ENCODE results near the gene CALCA. TPM values are rescaled to one million over a fixed set of nuclear protein-coding genes. Genes with fewer than 3 reads are reported as not detected.
"Not testable (repeated sequence)": the region's sequence is repeated elsewhere in the genome, so short reads cannot be mapped to it uniquely, and the experiment has no call there.

Gene CALCA
- total RNA-seq, 2 experiments from 2014 or later = not detected

GRCh38 chr11:15010865-15011264 is 38.7 kb upstream of the CALCA start:
- DNase-seq (no peak), ATAC-seq (ENCODE audit: poor library complexity) (no peak)
- Histone ChIP-seq H3K4me3 (ENCODE audit: low read length) (no peak overlapping the region), H3K27ac (ENCODE audit: low read depth in 1 of 2, low read length in 2 of 2) (no peak overlapping the region), H3K27me3 (ENCODE audit: control insufficient read depth in 1 of 2, insufficient read depth in 2 of 2, low read length in 2 of 2) (peaks cover 0 to 7% of the 10 kb centered on the region in 2 experiments), H3K36me3 (ENCODE audit: insufficient read depth, low read length) (no peaks in the 10 kb centered on the region), H3K4me1 (ENCODE audit: insufficient read depth, low read length) (no peaks in the 10 kb centered on the region), H3K9me3 (ENCODE audit: control insufficient read depth in 1 of 2, insufficient read depth in 1 of 2, low read length in 2 of 2) (no peaks in the 10 kb centered on the region)
- no peak for TF ChIP-seq CTCF (IDR thresholded peaks at IDR 0.05)
- ChIA-PET POLR2A (no interaction called here), CTCF (interaction anchor here (0.7 kb wide), 1 partner anchor 555 kb away, joined by 3 read pairs; no protein-coding TSS in a partner anchor)
- H3K4me3 Mint-ChIP-seq = no peak overlapping the region
- no peaks in the 10 kb centered on the region for H3K4me1 Mint-ChIP-seq (ENCODE audit: low read depth)
- no peaks in the 10 kb centered on the region for H3K36me3 Mint-ChIP-seq (ENCODE audit: low read depth)
- H3K9me3 Mint-ChIP-seq = peaks cover 9% of the 10 kb centered on the region
- peaks cover 66% of the 10 kb centered on the region for H3K27me3 Mint-ChIP-seq
- intact Hi-C loops (cut with DNase I, micrococcal nuclease) = no loop called here
- H3K27ac Mint-ChIP-seq = no peak overlapping the region

DNA sequence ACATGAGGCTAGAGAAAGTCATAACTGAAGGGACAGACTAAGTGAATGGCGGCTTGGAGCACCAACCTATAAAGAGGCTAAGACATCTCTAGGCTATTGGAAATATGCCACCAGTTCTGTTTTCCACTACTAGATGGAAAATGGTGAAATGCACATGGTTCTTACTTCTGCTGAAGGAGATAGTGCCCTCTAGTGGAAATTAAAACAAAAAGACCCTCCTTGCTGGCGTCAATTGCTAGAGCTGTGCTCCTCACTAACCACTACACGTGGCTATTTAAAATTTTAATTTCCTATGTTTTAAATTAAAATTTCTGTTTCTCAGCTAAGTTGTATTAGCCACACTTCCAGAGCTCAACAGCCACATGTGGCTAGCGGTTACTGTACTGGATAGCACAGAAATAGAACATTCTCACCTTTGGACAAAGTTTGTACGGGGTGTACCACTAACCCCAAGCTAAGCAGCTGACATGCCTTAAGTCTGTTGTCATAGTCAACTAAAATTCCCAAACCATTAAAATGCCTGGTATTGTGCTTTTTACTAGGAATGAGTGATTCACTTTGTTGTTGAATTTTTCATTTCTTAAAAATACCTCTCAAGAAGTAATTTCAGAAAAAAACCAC is 34.1 kb upstream of the CALCA start:
- TF ChIP-seq CTCF (IDR thresholded peaks at IDR 0.05) = peak; percentile 63
- no peaks in the 10 kb centered on the region for H3K36me3 ChIP-seq (ENCODE audit: insufficient read depth, low read length)
- no peaks in the 10 kb centered on the region for H3K9me3 ChIP-seq (ENCODE audit: control insufficient read depth in 1 of 2, insufficient read depth in 1 of 2, low read length in 2 of 2)
- DNase-seq (peak in 3 of 14 experiments; percentile 55 to 57 (median 57)), ATAC-seq (ENCODE audit: poor library complexity) (peak; percentile 54)
- ChIA-PET POLR2A (interaction anchor here (1.3 kb wide), 1 partner anchor 98 kb away, joined by 4 read pairs; no protein-coding TSS in a partner anchor), CTCF (interaction anchor here (0.8 to 1.6 kb wide), 7 partner anchors 25 to 362 kb away, joined by 3 to 13 read pairs (median 4); no protein-coding TSS in a partner anchor)
- no peaks in the 10 kb centered on the region for H3K4me1 Mint-ChIP-seq (ENCODE audit: low read depth)
- H3K27ac ChIP-seq (ENCODE audit: low read depth in 1 of 2, low read length in 2 of 2) = no peak overlapping the region
- no peaks in the 10 kb centered on the region for H3K4me1 ChIP-seq (ENCODE audit: insufficient read depth, low read length)
- H3K4me3 ChIP-seq (ENCODE audit: low read length) = no peak overlapping the region
- peaks cover 64% of the 10 kb centered on the region for H3K27me3 Mint-ChIP-seq
- H3K27me3 ChIP-seq (ENCODE audit: control insufficient read depth in 1 of 2, insufficient read depth in 2 of 2, low read length in 2 of 2) = peaks cover 0 to 19% of the 10 kb centered on the region in 2 experiments
- H3K36me3 Mint-ChIP-seq (ENCODE audit: low read depth) = no peaks in the 10 kb centered on the region
- intact Hi-C loops (cut with DNase I, micrococcal nuclease) = loop anchor here (1.0 to 10.0 kb wide), 4 partner anchors 98 to 1231 kb away; partner anchors contain the start of gene COPB1 (in 1 of the 2)
- H3K9me3 Mint-ChIP-seq = no peaks in the 10 kb centered on the region
- no peak overlapping the region for H3K27ac Mint-ChIP-seq
- H3K4me3 Mint-ChIP-seq = no peak overlapping the region

GRCh38 chr11:14988133-14988532 is 16.0 kb upstream of the CALCA start:
- peaks cover 64% of the 10 kb centered on the region for H3K27me3 Mint-ChIP-seq
- H3K36me3 Mint-ChIP-seq (ENCODE audit: low read depth); H3K27me3 ChIP-seq (ENCODE audit: control insufficient read depth in 1 of 2, insufficient read depth in 2 of 2, low read length in 2 of 2); DNase-seq; H3K4me1 ChIP-seq (ENCODE audit: insufficient read depth, low read length); ATAC-seq (ENCODE audit: poor library complexity); H3K4me3 Mint-ChIP-seq; CTCF ChIA-PET; H3K9me3 Mint-ChIP-seq; POLR2A ChIA-PET; H3K9me3 ChIP-seq (ENCODE audit: control insufficient read depth in 1 of 2, insufficient read depth in 1 of 2, low read length in 2 of 2); H3K27ac Mint-ChIP-seq; H3K36me3 ChIP-seq (ENCODE audit: insufficient read depth, low read length); intact Hi-C loops (cut with DNase I, micrococcal nuclease); H3K4me3 ChIP-seq (ENCODE audit: low read length); H3K27ac ChIP-seq (ENCODE audit: low read depth in 1 of 2, low read length in 2 of 2); H3K4me1 Mint-ChIP-seq (ENCODE audit: low read depth): not testable (repeated sequence)

All from CD4-positive, alpha-beta T cell (primary cell).